Measurements from ENCODE around the gene DNAJB9. TPM values are rescaled to one million over a fixed set of nuclear protein-coding genes. Genes with fewer than 3 reads are reported as not detected.

DNAJB9 gene
- total RNA-seq, 1 donor from 2014 or later, result 30.0 TPM

GRCh38 chr7:108604307-108605077 is 34.8 kb downstream of the DNAJB9 start:
- no peak for DNase-seq (ENCODE audit: low read depth in 2 of 2)

DNA sequence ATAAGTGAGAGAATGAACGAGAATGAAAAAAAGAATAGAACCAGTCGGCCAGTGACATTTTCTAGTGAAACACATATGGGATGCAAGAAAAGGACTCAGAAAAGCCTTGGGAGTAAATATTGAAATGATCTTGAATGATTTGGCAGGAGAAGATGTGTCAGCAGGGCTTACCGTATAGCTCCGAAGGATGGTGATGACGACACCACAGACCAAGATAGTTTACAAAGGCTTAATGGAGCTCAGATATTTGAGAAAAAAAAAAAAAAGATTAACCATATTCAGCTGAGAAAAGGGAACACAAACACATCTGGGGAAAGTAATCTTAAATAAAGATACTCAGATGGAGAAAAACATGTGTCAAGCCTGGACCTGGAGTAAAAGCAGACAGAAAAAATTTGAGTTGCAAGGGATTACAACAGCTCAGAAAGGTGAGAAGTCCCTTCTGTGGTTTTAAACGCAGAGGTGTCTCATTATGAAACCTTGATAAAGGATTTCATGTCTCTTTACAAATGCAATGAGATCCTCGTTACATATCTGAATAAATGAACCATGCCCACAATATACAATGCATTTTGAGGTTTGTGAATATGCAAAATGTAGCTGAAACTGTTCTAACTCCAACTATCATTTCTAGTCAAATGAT is 36.0 kb downstream of the DNAJB9 start:
- no peak for DNase-seq (ENCODE audit: low read depth in 2 of 2)

- DNase-seq (ENCODE audit: low read depth in 2 of 2), result no peak
Observed at GRCh38 chr7:108609643-108610042, 40.0 kb downstream of the DNAJB9 start.

DNA sequence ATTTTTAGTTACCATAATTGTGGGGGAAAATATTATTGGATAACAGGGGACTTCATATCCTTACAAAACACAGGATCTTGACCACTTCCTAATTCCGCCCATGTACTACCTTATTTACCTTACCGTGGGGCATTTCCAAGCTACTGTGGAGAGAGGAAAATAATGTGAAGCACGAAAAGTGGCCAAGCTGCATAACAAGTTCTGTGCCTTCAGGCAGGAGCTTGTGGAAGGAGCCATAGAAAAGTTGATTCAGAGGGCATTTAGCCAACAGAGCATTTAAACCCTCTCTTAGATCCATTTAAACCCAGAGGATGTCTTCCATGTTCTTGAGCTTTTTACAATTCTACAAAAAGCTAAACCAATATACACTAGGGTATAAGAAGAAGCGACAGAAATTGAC is 41.6 kb downstream of the DNAJB9 start:
- no peak for DNase-seq (ENCODE audit: low read depth in 2 of 2)

- peak; percentile 27 to 41 for DNase-seq (ENCODE audit: low read depth in 2 of 2)
Observed at GRCh38 chr7:108613147-108613948, 43.7 kb downstream of the DNAJB9 start.

GRCh38 chr7:108613949-108614381 is 44.3 kb downstream of the DNAJB9 start:
- DNase-seq (ENCODE audit: low read depth in 2 of 2), result no peak

- DNase-seq (ENCODE audit: low read depth in 2 of 2), result no peak
Observed at GRCh38 chr7:108614896-108615295, 45.2 kb downstream of the DNAJB9 start.

- DNase-seq (ENCODE audit: low read depth in 2 of 2), result no peak
Observed at GRCh38 chr7:108618056-108618455, 48.4 kb downstream of the DNAJB9 start.

DNA sequence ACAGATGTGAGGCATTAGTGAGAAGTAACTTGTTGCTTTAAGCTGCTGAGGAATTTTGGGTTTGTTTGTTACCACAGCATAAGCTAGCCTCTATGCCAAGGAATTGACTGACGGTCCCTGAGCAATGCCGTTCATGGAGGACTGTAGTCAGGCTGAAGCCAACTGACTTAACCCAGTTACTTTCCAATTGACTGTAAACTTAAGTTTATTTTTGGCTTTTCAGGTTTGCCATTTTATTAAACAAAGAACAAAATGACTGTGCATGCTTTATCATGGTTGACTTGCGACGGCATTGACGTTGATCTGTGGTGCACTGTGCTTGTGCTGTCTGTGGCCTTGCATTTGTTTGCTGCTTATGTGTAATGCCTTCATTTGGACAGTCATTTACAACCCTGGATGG is 53.5 kb downstream of the DNAJB9 start:
- DNase-seq (ENCODE audit: low read depth in 2 of 2), result no peak

Other genes with a start within 250 kb of the DNAJB9 start
- gene NRCAM, start 113.4 kb upstream of the DNAJB9 start, total RNA-seq, result 1.5 and 3.3 TPM in 2 replicates
- 24.4 and 25.0 TPM in 2 replicates for gene PNPLA8, start 43.7 kb upstream of the DNAJB9 start, total RNA-seq
- 9.0 and 11.0 TPM in 2 replicates for gene THAP5, start 168 bp upstream of the DNAJB9 start, total RNA-seq

Data from dermis microvascular lymphatic vessel endothelial cell (primary cell).